IPS-18c (cell line): ENCODE measurements around the gene DDX46.

Source experiments
- H3K4me3 ChIP-seq: 2 replicates; pipeline ENCODE4 v1.7.0; 2013; ENCODE audit warnings: low read depth, mild to moderate bottlenecking, low read length, moderate library complexity; ENCODE audit not compliant: insufficient read depth
- H3K9me3 ChIP-seq: one replicate; pipeline ENCODE4 v1.6.1; 2013; ENCODE audit warnings: mild to moderate bottlenecking, low read length, moderate library complexity; ENCODE audit not compliant: control insufficient read depth, insufficient read depth

The DDX46 gene

GRCh38 chr5:134772461-134773125 lies 14.0 kb downstream of the DDX46 start:
- no peaks in the 10 kb centered on the region for H3K9me3 ChIP-seq
- H3K4me3 ChIP-seq = no peak overlapping the region

- Histone ChIP-seq H3K9me3 (no peaks in the 10 kb centered on the region), H3K4me3 (no peak overlapping the region)
These were observed 18.8 kb downstream of the DDX46 start for GRCh38 chr5:134777366-134777765.

GRCh38 chr5:134784241-134784920 lies 25.8 kb downstream of the DDX46 start:
- H3K4me3 ChIP-seq = no peak overlapping the region

GRCh38 chr5:134784946-134785620 lies 26.5 kb downstream of the DDX46 start:
- no peaks in the 10 kb centered on the region for H3K9me3 ChIP-seq
- no peak overlapping the region for H3K4me3 ChIP-seq

More at GRCh38 chr5:134784241-134784920, 25.8 kb downstream of the DDX46 start:
- H3K9me3 ChIP-seq = no peaks in the 10 kb centered on the region

DNA sequence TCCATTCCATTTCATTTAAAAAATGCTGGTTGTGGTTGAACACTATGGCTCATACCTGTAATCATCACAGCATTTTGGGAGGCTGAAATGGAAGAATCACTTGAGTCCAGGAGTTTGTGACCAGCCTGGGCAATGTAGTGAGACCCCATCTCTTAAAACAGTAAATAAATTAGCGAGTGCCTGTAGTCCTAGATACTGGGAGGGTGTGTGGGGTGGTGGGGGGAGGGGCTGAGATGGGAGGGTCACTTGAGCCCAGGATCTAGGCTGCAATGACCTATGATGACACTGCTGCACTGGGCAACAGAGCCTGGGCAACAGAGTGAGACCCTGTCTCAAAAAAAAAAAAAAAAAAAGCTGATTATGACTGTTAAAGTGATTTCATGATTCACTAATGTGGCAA lies 29.1 kb downstream of the DDX46 start:
- no peak overlapping the region for H3K4me3 ChIP-seq
- no peaks in the 10 kb centered on the region for H3K9me3 ChIP-seq

DNA sequence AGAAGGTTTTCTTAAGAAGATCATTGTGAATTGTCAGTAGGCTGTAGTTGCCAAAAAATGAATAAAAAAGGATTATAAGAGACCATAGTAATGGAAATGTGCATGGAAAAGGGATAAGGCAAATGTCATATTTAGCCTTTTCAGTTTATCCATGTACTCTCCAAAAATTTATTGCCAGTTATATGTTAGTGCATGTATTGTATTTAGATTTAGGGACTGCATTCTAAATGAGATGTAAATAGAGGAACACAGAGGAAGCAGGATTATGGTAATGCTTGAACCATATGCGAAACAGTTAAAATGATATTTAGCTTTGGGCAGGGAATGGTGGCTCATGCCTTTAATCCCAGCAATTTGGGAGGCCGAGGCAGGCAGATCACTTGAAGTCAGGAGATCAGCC lies 33.0 kb downstream of the DDX46 start:
- H3K9me3 ChIP-seq = no peaks in the 10 kb centered on the region
- no peak overlapping the region for H3K4me3 ChIP-seq

DNA sequence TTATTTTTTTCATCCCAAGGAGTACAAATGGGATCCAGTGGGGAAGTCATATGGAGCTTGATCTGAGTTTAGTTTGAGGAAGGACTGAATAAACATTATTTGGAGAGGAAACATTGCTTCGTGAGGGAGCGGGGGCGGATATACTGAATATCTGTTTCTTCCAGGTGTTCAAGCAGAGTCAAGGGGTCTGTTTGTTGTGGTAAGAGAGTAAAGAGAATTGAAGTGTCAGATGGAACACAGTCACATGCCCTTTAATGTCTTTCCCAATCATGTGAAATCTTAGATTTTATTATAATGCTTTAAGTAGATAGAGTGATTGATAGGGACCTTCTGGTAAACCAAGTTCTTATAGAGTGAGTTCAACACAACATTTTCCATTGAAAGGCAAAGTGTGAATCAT lies 33.7 kb downstream of the DDX46 start:
- Histone ChIP-seq H3K9me3 (no peaks in the 10 kb centered on the region), H3K4me3 (no peak overlapping the region)

GRCh38 chr5:134793111-134793510 lies 34.5 kb downstream of the DDX46 start:
- Histone ChIP-seq H3K4me3 (no peak overlapping the region), H3K9me3 (no peaks in the 10 kb centered on the region)

DNA sequence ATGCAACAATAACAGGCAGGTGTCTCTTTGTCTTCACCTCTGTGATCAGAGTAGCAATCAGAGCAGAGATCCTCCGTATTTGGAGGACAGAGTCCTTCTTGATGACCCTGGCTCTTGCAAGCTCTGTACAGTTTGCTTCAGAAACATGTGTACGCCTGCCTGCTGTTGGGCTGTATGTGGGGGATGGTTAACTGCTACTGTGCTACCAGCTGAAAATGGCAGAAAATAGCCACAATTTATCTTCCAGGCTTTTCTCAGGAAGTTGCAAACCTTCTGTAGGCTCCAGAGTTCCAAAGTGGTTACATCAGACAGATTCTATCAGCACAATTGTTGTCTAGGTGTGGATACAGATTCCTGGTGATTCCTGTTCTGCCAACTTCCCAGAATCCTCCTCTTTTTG lies 35.5 kb downstream of the DDX46 start:
- H3K4me3 ChIP-seq = no peak overlapping the region
- no peaks in the 10 kb centered on the region for H3K9me3 ChIP-seq

- no peak overlapping the region for H3K4me3 ChIP-seq
These were observed 36.2 kb downstream of the DDX46 start for GRCh38 chr5:134794819-134795218.

DNA sequence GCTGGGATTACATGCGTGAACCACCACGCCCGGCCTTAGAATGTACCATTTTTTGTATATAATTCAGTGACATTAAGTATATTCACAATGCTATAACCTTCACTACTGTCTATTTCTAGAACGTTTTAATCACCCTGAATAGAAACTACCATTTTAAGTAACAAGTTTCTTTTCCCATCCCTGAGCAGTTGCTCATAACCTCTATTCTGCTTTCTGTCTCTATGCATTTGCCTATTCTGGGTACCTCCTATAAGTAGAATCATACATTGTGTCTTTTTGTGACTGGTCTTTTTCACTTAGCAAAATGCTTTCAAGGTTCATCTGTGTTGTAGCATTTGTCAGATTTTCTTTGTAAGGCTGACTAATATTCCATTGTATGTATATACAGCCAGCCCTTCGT lies 39.9 kb downstream of the DDX46 start:
- H3K9me3 ChIP-seq = no peaks in the 10 kb centered on the region
- no peak overlapping the region for H3K4me3 ChIP-seq

More at GRCh38 chr5:134794819-134795218, 36.2 kb downstream of the DDX46 start:
- H3K9me3 ChIP-seq = no peaks in the 10 kb centered on the region

DNA sequence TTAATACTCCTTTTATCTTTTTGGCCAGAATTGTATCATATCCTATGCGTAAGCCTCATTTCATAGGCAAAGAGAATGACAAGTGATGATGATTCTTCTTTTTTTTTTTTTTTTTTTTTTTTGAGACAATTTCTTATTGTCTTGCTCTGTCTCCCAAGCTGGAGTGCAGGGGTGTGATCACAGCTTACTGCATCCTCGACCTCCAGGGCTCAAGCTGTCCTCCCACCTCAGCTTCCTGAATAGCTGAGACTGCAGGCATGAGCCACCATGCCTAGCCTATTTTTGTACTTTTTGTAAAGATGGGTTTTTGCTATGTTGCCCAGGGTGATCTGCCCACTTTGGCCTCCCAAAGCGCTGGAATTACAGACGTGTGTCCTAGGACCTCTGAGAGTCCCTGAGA lies 45.2 kb downstream of the DDX46 start:
- no peaks in the 10 kb centered on the region for H3K9me3 ChIP-seq
- H3K4me3 ChIP-seq = no peak overlapping the region

GRCh38 chr5:134813407-134813806 lies 54.8 kb downstream of the DDX46 start:
- Histone ChIP-seq H3K9me3 (no peaks in the 10 kb centered on the region), H3K4me3 (no peak overlapping the region)

DNA sequence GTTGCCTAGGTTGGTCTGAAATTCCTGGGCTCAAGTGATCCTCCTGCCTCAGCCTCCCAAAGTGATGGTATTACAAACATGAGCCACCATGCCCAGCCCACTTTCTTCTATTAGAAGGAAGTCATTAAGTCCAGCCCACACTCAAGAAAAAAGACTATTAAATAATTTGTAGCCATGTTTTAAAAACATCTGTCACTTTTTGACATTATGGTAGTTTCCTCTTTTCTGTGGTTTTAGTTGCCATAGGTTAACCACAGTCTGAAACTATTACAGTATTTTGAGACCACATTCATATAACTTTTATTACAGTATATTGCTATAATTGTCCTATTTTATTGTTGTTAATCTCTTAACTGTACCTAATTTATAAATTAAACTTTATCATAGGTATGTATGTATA lies 55.2 kb downstream of the DDX46 start:
- Histone ChIP-seq H3K9me3 (no peaks in the 10 kb centered on the region), H3K4me3 (no peak overlapping the region)

- H3K9me3 ChIP-seq = no peaks in the 10 kb centered on the region
- no peak overlapping the region for H3K4me3 ChIP-seq
These were observed 58.4 kb downstream of the DDX46 start for GRCh38 chr5:134817006-134817405.

DNA sequence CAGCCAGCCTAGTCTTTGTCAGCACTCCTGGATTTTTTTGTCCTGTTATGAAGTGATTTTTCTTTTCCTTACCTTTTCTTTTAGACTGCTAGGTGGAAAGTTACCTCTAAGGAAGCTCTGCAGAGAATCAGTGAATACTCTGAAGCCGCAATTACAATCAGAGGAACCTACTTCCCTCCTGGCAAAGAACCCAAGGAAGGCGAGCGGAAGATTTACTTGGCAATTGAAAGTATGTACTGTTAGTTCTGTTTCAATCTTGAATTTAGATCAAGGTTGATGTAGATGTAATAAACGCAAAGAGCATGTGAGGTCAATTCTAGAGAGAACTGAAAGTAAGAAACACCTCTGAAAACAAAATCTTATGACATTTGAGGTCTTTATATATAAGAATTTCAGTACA lies 60.2 kb downstream of the DDX46 start:
- Histone ChIP-seq H3K9me3 (no peaks in the 10 kb centered on the region), H3K4me3 (no peak overlapping the region)

GRCh38 chr5:134819407-134819963 lies 60.9 kb downstream of the DDX46 start:
- Histone ChIP-seq H3K9me3 (no peaks in the 10 kb centered on the region), H3K4me3 (no peak overlapping the region)

DNA sequence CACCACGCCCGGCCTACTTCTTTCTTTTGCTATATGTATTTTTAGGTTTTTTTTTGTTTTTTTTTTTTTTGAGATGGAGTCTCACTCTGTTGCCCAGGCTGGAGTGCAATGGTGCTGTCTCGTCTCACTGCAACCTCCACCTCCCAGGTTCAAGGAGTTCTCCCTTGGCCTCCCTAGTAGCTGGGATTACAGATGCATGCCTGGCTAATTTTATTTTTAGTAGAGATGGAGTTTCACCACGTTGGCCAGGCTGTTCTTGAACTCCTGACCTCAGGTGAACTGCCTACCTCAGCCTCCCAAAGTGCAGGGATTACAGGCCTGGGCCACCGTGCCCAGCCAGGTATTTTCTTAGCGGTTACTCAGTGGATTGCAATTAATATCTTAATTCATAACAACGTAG lies 63.3 kb downstream of the DDX46 start:
- no peak overlapping the region for H3K4me3 ChIP-seq
- H3K9me3 ChIP-seq = no peaks in the 10 kb centered on the region
